Large intestine (tissue), 12 donors: ENCODE measurements around the gene IGSF8. TPM values are rescaled to one million over a fixed set of nuclear protein-coding genes. Genes with fewer than 3 reads are reported as not detected.

Source experiments
- DNase-seq, 2 donors: peaks; one replicate each; pipeline versions ENCODE4 v3.0.0 to v3.0.0-alpha.2; 2013
- H3K27ac ChIP-seq: one replicate; pipeline ENCODE4 v1.5.1; 2013; ENCODE audit warnings: low read length
- H3K27me3 ChIP-seq: 2 replicates; pipeline ENCODE4 v1.6.1; 2013; ENCODE audit warnings: low read length; ENCODE audit not compliant: control insufficient read depth, insufficient read depth
- H3K36me3 ChIP-seq: 2 replicates; pipeline ENCODE4 v1.6.1; 2013; ENCODE audit warnings: low read length; ENCODE audit not compliant: control insufficient read depth, insufficient read depth
- H3K4me1 ChIP-seq: one replicate; pipeline ENCODE4 v1.6.1; 2013; ENCODE audit warnings: low read length; ENCODE audit not compliant: control insufficient read depth, insufficient read depth
- H3K4me3 ChIP-seq: one replicate; pipeline ENCODE4 v1.5.1; 2013; ENCODE audit warnings: low read length
- H3K9me3 ChIP-seq: one replicate; pipeline ENCODE4 v1.6.1; 2013; ENCODE audit warnings: mild to moderate bottlenecking, low read depth, low read length, moderate library complexity; ENCODE audit not compliant: control insufficient read depth
- WGBS: methylation state at CpG from one replicate; pipeline ENCODE4 v1.1.5; 2013; ENCODE audit warnings: low lambda C conversion rate; ENCODE audit not compliant: insufficient coverage; 5-methylcytosine and 5-hydroxymethylcytosine counted together
- long read RNA-seq, 11 donors: transcript quantifications; one replicate each; lab custom pipeline, GENCODE V29; 2026
- polyA plus RNA-seq: library from polyadenylated mRNA; unstranded; fragments of 120-200 nt; gene quantifications from one replicate; pipeline ENCODE4 v1.2.1, GENCODE V29; 2013

The IGSF8 gene, protein sequence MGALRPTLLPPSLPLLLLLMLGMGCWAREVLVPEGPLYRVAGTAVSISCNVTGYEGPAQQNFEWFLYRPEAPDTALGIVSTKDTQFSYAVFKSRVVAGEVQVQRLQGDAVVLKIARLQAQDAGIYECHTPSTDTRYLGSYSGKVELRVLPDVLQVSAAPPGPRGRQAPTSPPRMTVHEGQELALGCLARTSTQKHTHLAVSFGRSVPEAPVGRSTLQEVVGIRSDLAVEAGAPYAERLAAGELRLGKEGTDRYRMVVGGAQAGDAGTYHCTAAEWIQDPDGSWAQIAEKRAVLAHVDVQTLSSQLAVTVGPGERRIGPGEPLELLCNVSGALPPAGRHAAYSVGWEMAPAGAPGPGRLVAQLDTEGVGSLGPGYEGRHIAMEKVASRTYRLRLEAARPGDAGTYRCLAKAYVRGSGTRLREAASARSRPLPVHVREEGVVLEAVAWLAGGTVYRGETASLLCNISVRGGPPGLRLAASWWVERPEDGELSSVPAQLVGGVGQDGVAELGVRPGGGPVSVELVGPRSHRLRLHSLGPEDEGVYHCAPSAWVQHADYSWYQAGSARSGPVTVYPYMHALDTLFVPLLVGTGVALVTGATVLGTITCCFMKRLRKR
- polyA plus RNA-seq, result 31.0 TPM
- long read RNA-seq, donor 1, transcript IGSF8-201 (7 exons, 2,343 nt), result major isoform, 6 of 12 reads
- long read RNA-seq, donor 1, partial matches to known transcripts, result 5 of 12 reads
- long read RNA-seq, donor 1, other reads (novel, unspliced or antisense), result 0 of 12 reads
- long read RNA-seq, donor 2, transcript IGSF8-201 (7 exons, 2,343 nt), result major isoform, 5 of 11 reads
- long read RNA-seq, donor 2, partial matches to known transcripts, result 5 of 11 reads
- long read RNA-seq, donor 2, other reads (novel, unspliced or antisense), result 0 of 11 reads
- long read RNA-seq, donor 3, result 0 reads
- long read RNA-seq, donor 4, result 0 reads
- long read RNA-seq, donor 5, transcript IGSF8-201 (7 exons, 2,343 nt), result major isoform, 5 of 5 reads
- long read RNA-seq, donor 5, partial matches to known transcripts, result 0 of 5 reads
- long read RNA-seq, donor 5, other reads (novel, unspliced or antisense), result 0 of 5 reads
- long read RNA-seq, donor 6, transcript IGSF8-201 (7 exons, 2,343 nt), result major isoform, 10 of 18 reads
- long read RNA-seq, donor 6, partial matches to known transcripts, result 6 of 18 reads
- long read RNA-seq, donor 6, other reads (novel, unspliced or antisense), result 0 of 18 reads
- long read RNA-seq, donor 7, partial matches to known transcripts, result 0 of 2 reads
- long read RNA-seq, donor 7, other reads (novel, unspliced or antisense), result 0 of 2 reads
- long read RNA-seq, donor 8, partial matches to known transcripts, result 8 of 12 reads
- long read RNA-seq, donor 8, other reads (novel, unspliced or antisense), result 0 of 12 reads
- long read RNA-seq, donor 9, partial matches to known transcripts, result 0 of 4 reads
- long read RNA-seq, donor 9, other reads (novel, unspliced or antisense), result 0 of 4 reads
- long read RNA-seq, donor 10, transcript IGSF8-201 (7 exons, 2,343 nt), result major isoform, 5 of 5 reads
- long read RNA-seq, donor 10, partial matches to known transcripts, result 0 of 5 reads
- long read RNA-seq, donor 10, other reads (novel, unspliced or antisense), result 0 of 5 reads
- long read RNA-seq, donor 11, partial matches to known transcripts, result 0 of 4 reads
- long read RNA-seq, donor 11, other reads (novel, unspliced or antisense), result 0 of 4 reads

DNA sequence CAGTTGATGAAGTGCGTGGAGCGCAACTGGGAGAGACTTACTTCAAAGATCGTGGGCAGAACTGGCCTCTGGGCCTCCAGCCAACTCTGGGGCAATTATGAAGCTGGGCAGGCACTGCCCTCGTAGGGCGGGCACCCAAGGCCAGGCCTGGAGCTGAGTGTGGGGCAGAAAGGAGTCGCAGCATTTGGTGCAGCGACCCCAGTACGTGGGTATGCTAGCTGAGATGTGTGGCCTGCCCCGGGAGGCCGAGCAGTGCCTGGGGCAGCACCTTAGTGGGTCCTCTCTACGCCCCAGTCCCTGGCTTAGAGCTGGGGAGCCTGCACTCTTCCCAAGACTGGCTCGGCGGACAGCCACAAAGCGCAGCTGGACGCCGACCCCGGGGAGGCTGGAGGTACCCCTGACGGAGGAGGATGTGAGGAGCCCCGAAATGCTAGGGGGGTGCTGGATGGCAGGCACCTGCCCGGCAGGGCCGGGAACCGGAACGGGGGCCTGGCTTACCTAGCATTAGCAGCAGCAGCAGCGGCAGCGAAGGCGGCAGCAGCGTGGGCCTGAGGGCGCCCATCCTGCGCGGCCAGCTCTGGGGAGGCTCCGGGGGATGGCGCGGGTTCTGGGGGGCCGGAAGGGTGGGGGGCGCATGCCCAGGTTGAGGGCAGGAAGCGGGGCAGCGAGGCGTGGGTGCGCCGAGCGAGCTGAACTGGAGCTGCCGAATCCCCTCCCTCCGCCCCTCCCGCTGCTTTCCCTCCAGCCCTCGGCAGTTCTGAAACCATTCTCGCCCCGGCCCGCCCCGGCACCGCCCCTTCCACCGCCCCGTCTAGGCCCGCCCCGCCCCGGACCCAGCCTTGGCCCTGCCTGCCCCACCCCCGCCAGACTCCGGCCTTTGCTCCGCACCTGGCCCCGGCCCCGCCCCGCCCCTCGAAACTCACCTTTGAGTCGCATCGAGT is at the start of gene IGSF8:
Gene IGSF8 (minus strand): TSS at position 709 of the 941 bp plus-strand sequence. CDS start 147 bp downstream, at position 562.
- DNase-seq, result peak; percentile 83 to 90
- peak within 1 kb of the TSS; percentile 83 for H3K27ac ChIP-seq
- WGBS, result 0% methylated on average over 2 of the region's 64 CpGs
- peak within 1 kb of the TSS; percentile 60 for H3K4me3 ChIP-seq
- peaks cover 10% of the 10 kb centered on the region for H3K36me3 ChIP-seq
- peaks cover 51% of the 10 kb centered on the region for H3K4me1 ChIP-seq
- no peaks in the 10 kb centered on the region for H3K27me3 ChIP-seq
- H3K9me3 ChIP-seq, result no peaks in the 10 kb centered on the region

DNA sequence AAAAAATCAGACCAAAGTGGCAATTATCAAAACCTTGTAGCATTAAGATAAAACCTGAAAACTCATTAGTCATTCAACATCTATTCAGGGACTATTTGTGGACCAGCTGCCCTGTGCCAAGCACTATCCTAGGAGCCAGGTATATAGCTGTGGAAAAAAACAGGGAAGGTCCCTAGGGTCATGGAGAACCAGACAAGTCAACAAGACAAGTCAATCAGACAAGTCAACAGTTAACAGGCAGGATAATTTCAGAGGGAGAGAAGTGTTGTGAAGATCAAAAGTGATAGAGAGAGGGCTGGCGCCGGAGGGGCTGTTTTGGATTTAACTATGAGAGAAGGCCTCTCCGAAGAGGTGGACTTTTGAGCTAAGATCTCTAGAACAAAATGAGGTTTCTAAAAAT is 49.7 kb upstream of the IGSF8 start:
- no peak for DNase-seq
- H3K36me3 ChIP-seq, result no peaks in the 10 kb centered on the region
- no peak overlapping the region for H3K27ac ChIP-seq
- H3K4me3 ChIP-seq, result no peak overlapping the region
- no peaks in the 10 kb centered on the region for H3K4me1 ChIP-seq
- H3K27me3 ChIP-seq, result no peaks in the 10 kb centered on the region
- H3K9me3 ChIP-seq, result no peaks in the 10 kb centered on the region
- WGBS, result 44% methylated on average over 3 of the region's 3 CpGs

DNA sequence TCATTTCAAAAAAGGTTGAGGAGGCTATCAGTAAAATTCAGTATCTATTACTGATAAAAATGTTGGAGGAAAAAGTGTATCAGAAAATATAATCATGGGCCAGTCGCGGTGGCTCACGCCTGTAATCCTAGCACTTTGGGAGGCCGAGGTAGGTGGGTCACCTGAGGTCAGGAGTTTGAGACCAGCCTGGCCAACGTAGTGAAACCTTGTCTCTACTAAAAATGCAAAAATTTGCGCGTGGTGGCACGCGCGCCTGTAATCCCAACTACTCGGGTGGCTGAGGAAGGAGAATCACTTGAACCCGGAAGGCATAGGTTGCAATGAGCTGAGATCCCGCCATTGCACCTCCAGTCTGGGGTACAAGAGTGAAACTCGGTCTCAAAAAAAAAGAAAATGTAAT is 47.7 kb upstream of the IGSF8 start:
- WGBS, result 95% methylated on average over 7 of the region's 14 CpGs
- Histone ChIP-seq H3K36me3 (no peaks in the 10 kb centered on the region), H3K27ac (no peak overlapping the region), H3K9me3 (no peaks in the 10 kb centered on the region), H3K4me3 (no peak overlapping the region), H3K4me1 (no peaks in the 10 kb centered on the region), H3K27me3 (no peaks in the 10 kb centered on the region)
- DNase-seq, result no peak

DNA sequence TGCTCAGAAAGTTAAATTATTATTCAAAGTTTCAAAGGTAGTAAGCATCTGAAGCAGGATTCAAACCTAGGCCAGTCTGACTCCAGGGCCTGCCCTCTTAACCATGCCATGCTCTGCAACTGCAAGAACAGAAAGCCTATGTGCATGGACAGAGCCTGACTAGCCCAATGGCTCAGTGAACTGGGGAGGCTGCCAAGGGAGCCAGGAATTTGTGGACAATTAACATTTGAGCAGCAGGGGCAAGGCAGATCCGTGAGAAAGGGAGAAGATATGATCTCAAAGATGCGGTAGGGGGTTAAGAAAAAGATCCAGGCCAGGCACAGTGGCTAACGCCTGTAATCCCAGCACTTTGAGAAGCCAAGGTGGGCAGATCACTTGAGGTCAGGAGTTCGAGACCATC is 46.5 kb upstream of the IGSF8 start:
- no peak overlapping the region for H3K4me3 ChIP-seq
- H3K4me1 ChIP-seq, result no peaks in the 10 kb centered on the region
- no CpG with 5 or more reads among the region's 4 CpGs for WGBS
- no peaks in the 10 kb centered on the region for H3K9me3 ChIP-seq
- H3K27me3 ChIP-seq, result no peaks in the 10 kb centered on the region
- no peak overlapping the region for H3K27ac ChIP-seq
- no peaks in the 10 kb centered on the region for H3K36me3 ChIP-seq
- no peak for DNase-seq

DNA sequence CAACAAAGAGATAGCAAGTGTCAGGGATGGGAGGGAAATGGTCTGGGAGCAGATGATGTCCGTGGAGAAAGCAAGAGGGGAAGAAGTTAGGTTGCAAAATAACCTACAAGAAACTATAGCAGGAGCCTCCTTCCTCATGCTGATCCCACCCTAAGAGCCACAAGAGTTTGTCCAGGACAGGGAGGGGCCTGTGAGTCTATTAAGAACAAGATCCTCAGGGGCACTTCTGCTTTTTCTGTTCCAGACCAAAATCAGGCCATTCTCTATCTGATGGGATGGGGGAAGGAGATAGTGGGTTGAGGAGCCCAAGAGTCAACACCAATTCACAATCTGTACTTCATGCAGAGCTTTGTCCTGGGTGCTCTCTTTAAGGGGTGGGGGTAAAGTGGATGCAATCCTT is 45.3 kb upstream of the IGSF8 start:
- WGBS, result no CpG with 5 or more reads among the region's 1 CpG
- no peaks in the 10 kb centered on the region for H3K9me3 ChIP-seq
- H3K27ac ChIP-seq, result no peak overlapping the region
- no peak overlapping the region for H3K4me3 ChIP-seq
- no peaks in the 10 kb centered on the region for H3K27me3 ChIP-seq
- DNase-seq, result no peak
- no peaks in the 10 kb centered on the region for H3K36me3 ChIP-seq
- H3K4me1 ChIP-seq, result no peaks in the 10 kb centered on the region

DNA sequence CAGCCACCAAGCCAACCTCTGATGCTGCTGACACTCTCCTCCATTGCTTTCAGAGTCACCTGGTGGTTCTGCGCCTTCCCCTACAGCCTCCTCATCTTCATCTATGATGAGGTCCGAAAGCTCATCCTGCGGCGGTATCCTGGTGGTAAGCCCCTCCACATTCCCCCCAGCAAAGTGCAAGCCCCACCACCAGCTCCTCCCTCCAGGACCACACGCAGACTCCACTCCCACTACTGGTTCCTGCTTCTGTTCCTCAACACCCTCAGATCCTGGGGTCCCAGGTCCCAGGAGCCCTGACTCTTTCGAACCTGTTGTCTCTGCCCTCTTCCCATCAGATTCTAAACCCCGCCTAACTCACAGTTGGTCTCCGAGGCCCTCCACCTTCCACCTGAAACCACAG is 41.4 kb upstream of the IGSF8 start:
- Histone ChIP-seq H3K27ac (no peak overlapping the region), H3K9me3 (no peaks in the 10 kb centered on the region), H3K4me1 (no peaks in the 10 kb centered on the region), H3K36me3 (no peaks in the 10 kb centered on the region), H3K27me3 (no peaks in the 10 kb centered on the region), H3K4me3 (no peak overlapping the region)
- WGBS, result 100% methylated on average over 2 of the region's 8 CpGs
- no peak for DNase-seq

DNA sequence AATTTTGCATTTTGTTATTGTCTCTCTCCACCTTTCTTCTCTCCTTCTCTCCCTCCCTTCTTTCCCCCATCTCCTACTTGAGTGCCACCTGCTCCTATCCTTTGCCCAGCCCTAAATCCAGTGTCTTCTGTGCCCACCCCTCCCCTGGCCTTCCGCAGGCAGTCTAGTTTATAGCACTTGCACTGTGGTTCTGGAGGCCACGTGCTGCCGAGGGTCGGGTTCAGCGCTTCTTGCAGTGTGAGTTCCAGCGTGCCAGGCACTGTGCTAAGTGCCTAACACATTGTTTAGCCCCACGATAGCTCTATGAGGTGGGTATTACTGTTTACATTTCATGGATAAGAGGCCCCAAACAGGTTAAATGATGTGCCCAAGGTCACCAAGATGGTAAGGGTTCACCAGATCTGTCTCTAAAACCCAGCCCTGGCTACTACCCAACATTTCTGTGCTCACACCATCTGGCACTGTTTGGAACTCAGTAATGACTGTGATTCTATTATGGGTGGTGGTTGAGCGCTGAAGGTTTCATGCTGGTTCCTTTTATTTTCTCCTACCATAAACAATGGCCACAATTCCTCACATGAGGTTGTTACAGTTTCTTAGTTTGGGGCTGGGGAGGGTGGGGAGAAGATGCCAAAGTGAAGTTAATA is 38.9 kb upstream of the IGSF8 start:
- no CpG with 5 or more reads among the region's 8 CpGs for whole genome bisulfite sequencing
- H3K4me3 ChIP-seq, result no peak overlapping the region
- no peak overlapping the region for H3K27ac ChIP-seq
- H3K27me3 ChIP-seq, result peaks cover 3% of the 10 kb centered on the region
- no peaks in the 10 kb centered on the region for H3K36me3 ChIP-seq
- H3K4me1 ChIP-seq, result no peaks in the 10 kb centered on the region
- no peak for DNase-seq
- no peaks in the 10 kb centered on the region for H3K9me3 ChIP-seq

DNA sequence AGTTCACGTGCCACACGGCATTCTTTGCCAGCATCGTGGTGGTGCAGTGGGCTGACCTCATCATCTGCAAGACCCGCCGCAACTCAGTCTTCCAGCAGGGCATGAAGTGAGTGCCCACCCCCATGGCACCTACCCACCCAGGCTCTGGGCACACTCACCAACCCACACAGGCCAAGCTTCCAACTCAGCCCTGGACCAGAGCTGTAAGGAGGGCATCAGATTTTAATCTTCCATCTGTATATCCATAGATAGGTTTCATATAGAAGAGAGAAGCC is 38.4 kb upstream of the IGSF8 start:
- WGBS, result no CpG with 5 or more reads among the region's 5 CpGs

More for the DNA sequence above, 38.4 kb upstream of the IGSF8 start:
- H3K4me1 ChIP-seq, result no peaks in the 10 kb centered on the region
- H3K36me3 ChIP-seq, result no peaks in the 10 kb centered on the region
- no peak overlapping the region for H3K4me3 ChIP-seq
- H3K27me3 ChIP-seq, result peaks cover 3% of the 10 kb centered on the region
- no peak overlapping the region for H3K27ac ChIP-seq
- no peak for DNase-seq
- H3K9me3 ChIP-seq, result no peaks in the 10 kb centered on the region
